ENCODE results near the gene KCNG2. TPM values are rescaled to one million over a fixed set of nuclear protein-coding genes. Genes with fewer than 3 reads are reported as not detected.

Gene KCNG2
- total and polyA plus RNA-seq, 10 of the 15 experiments (the other 5 are each of a cell fraction or from before 2014, with no cell fraction given), result 0.20 to 0.23 TPM; not detected in 8

DNA sequence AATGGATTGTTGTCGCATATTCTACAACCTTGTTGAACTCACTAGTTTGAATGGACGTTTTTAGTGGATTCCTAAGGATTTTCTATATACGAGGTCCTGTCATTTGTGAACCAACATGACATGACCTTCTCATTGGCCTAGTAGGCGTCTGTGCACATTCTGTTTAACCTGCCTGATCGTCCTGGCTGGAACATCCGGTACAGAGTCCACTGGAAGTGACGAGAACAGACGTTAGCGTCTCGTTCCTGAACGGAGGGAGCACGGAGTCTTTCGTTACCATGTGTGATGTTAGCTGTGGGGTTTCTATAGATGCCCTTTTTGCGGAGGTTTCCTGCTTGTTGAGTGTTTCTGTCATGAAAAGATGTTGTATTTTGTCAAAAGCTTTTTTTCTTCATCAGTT lies 91.8 kb downstream of the KCNG2 start:
- SMC1A ChIA-PET (ENCODE audit: uncharacterized antibody, unreplicated experiment), result no interaction called here
- RAD21 ChIA-PET (ENCODE audit: unreplicated experiment), result no interaction called here
- H3K9me3 ChIP-seq (replicated peaks; ENCODE audit: control insufficient read depth, insufficient read depth, low read length), result peaks cover 14% of the 10 kb centered on the region
- no peaks in the 10 kb centered on the region for H3K79me2 ChIP-seq (ENCODE audit: control insufficient read depth, insufficient read depth, low read length)
- no peaks in the 10 kb centered on the region for H3K36me3 ChIP-seq (ENCODE audit: control insufficient read depth in 2 of 2, insufficient read depth in 2 of 2, low read length in 1 of 2)
- ATAC-seq (no peak), FAIRE-seq (no peak), DNase-seq (ENCODE audit: low read depth, low spot score) (no peak)
- H3K27ac ChIP-seq (ENCODE audit: control insufficient read depth, insufficient read depth), result no peak overlapping the region
- H2AFZ ChIP-seq (ENCODE audit: control insufficient read depth, low read depth, low read length), result no peak overlapping the region
- no peaks in the 10 kb centered on the region for H3K4me1 ChIP-seq (ENCODE audit: control insufficient read depth, insufficient read depth, low read length)
- TF ChIP-seq CREB1 (IDR thresholded peaks at IDR 0.05; ENCODE audit: low read depth) (no peak), SREBF1 (IDR thresholded peaks at IDR 0.05; ENCODE audit: low read length) (no peak), POLR2AphosphoS2 (IDR thresholded peaks at IDR 0.05; ENCODE audit: low read depth, low read length) (no peak), STAT3 (IDR thresholded peaks at IDR 0.05; ENCODE audit: low read depth, low read length) (no peak), EGR1 (IDR thresholded peaks at IDR 0.05; ENCODE audit: borderline replicate concordance in 1 of 2, low read depth in 2 of 2, low read length in 2 of 2) (no peak), EZH2 (IDR thresholded peaks at IDR 0.05; ENCODE audit: borderline replicate concordance, control insufficient read depth, low read depth, low read length) (no peak), FOXK2 (IDR thresholded peaks at IDR 0.05) (no peak), ZNF217 (IDR thresholded peaks at IDR 0.05) (no peak), NBN (IDR thresholded peaks at IDR 0.05) (no peak), JUNB (IDR thresholded peaks at IDR 0.05) (no peak)
- TF ChIP-seq, protein P1, sequence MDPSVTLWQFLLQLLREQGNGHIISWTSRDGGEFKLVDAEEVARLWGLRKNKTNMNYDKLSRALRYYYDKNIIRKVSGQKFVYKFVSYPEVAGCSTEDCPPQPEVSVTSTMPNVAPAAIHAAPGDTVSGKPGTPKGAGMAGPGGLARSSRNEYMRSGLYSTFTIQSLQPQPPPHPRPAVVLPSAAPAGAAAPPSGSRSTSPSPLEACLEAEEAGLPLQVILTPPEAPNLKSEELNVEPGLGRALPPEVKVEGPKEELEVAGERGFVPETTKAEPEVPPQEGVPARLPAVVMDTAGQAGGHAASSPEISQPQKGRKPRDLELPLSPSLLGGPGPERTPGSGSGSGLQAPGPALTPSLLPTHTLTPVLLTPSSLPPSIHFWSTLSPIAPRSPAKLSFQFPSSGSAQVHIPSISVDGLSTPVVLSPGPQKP (IDR thresholded peaks at IDR 0.05; ENCODE audit: low read depth, low read length), result no peak
- TF ChIP-seq, protein P2, sequence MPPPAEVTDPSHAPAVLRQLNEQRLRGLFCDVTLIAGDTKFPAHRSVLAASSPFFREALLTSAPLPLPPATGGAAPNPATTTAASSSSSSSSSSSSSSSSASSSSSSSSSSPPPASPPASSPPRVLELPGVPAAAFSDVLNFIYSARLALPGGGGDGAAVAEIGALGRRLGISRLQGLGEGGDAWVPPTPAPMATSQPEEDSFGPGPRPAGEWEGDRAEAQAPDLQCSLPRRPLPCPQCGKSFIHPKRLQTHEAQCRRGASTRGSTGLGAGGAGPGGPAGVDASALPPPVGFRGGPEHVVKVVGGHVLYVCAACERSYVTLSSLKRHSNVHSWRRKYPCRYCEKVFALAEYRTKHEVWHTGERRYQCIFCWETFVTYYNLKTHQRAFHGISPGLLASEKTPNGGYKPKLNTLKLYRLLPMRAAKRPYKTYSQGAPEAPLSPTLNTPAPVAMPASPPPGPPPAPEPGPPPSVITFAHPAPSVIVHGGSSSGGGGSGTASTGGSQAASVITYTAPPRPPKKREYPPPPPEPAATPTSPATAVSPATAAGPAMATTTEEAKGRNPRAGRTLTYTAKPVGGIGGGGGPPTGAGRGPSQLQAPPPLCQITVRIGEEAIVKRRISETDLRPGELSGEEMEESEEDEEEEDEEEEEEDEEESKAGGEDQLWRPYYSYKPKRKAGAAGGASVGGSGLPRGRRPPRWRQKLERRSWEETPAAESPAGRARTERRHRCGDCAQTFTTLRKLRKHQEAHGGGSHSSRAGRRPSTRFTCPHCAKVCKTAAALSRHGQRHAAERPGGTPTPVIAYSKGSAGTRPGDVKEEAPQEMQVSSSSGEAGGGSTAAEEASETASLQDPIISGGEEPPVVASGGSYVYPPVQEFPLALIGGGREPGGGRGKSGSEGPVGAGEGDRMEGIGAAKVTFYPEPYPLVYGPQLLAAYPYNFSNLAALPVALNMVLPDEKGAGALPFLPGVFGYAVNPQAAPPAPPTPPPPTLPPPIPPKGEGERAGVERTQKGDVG (CRISPR knock-in tag; IDR thresholded peaks at IDR 0.05), result no peak
- TF ChIP-seq, protein P3, sequence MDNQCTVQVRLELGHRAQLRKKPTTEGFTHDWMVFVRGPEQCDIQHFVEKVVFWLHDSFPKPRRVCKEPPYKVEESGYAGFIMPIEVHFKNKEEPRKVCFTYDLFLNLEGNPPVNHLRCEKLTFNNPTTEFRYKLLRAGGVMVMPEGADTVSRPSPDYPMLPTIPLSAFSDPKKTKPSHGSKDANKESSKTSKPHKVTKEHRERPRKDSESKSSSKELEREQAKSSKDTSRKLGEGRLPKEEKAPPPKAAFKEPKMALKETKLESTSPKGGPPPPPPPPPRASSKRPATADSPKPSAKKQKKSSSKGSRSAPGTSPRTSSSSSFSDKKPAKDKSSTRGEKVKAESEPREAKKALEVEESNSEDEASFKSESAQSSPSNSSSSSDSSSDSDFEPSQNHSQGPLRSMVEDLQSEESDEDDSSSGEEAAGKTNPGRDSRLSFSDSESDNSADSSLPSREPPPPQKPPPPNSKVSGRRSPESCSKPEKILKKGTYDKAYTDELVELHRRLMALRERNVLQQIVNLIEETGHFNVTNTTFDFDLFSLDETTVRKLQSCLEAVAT (IDR thresholded peaks at IDR 0.05), result no peak
- in situ Hi-C loops (cut with MboI) (no loop called here), intact Hi-C loops (cut with micrococcal nuclease; ENCODE audit: unreplicated experiment) (no loop called here)
- 71% methylated on average over 14 of the region's 14 CpGs for WGBS (ENCODE audit: insufficient coverage, insufficient replicate concordance, low lambda C conversion rate, missing lambda C conversion rate)
- no TSS peak for BruUV-seq (replicated peaks)
- H3K27me3 ChIP-seq (replicated peaks in 1 of 2; ENCODE audit: control insufficient read depth in 2 of 2, insufficient read depth in 2 of 2, low read length in 1 of 2), result no peaks in the 10 kb centered on the region
- CTCF ChIA-PET, result no interaction called here
- H3K4me3 ChIP-seq, result no peak overlapping the region
- H4K20me1 ChIP-seq (ENCODE audit: control insufficient read depth, insufficient read depth), result no peaks in the 10 kb centered on the region
- H3K4me2 ChIP-seq (ENCODE audit: control insufficient read depth, insufficient read depth), result no peak overlapping the region
- POLR2A ChIA-PET, result no interaction called here
- no peak overlapping the region for H3K9ac ChIP-seq (ENCODE audit: control insufficient read depth, insufficient read depth, low read length)

All from GM12878 (cell line).